Common myeloid progenitor, CD34-positive (primary cell): Measurements from ENCODE around the gene RBM23.

Experiments
- CTCF ChIA-PET: fragments of 350-600 bp; sonication (Branson Sonifier 250); formaldehyde crosslinking; loops from one replicate; lab custom pipeline; 2021; ENCODE audit warnings: antibody characterized with exemption; lab: Charles Lee
- POLR2A ChIA-PET: fragments of 350-600 bp; sonication (Branson Sonifier 250); formaldehyde crosslinking; loops from one replicate; lab custom pipeline; 2021; ENCODE audit warnings: antibody characterized with exemption; lab: Charles Lee
- DNase-seq, 3 donors: peaks; one replicate each; pipeline versions ENCODE4 v3.0.0 to v3.0.0-alpha.2; 2013
- H3K27ac ChIP-seq, 2 experiments: 1 replicate in 1 of 2; 2 replicates in 1 of 2; pipeline ENCODE4 v1.7.0; 2013; ENCODE audit warnings: inconsistent platforms in 2 of 2, low read length in 2 of 2, mild to moderate bottlenecking in 2 of 2, low read depth in 1 of 2, moderate library complexity in 1 of 2; ENCODE audit not compliant: severe bottlenecking in 2 of 2, insufficient read depth in 1 of 2, poor library complexity in 1 of 2
- H3K27me3 ChIP-seq, 5 experiments: replicated peaks in 2 of 5; 1 replicate in 3 of 5; 2 replicates in 2 of 5; pipeline versions ENCODE4 v1.6.1 to v1.7.0; 2013; ENCODE audit warnings: low read length in 4 of 5, mild to moderate bottlenecking in 2 of 5, moderate library complexity in 2 of 5, inconsistent platforms in 1 of 5; ENCODE audit not compliant: insufficient read depth in 5 of 5, control insufficient read depth in 4 of 5
- H3K36me3 ChIP-seq, 4 experiments: 1 replicate in 2 of 4; 2 replicates in 2 of 4; pipeline versions ENCODE4 v1.6.1 to v1.7.0; 2013; ENCODE audit warnings: low read length in 3 of 4, control low read depth in 1 of 4, mild to moderate bottlenecking in 1 of 4; ENCODE audit not compliant: control insufficient read depth in 4 of 4, insufficient read depth in 4 of 4
- H3K4me1 ChIP-seq, 4 experiments: 1 replicate in 3 of 4; 2 replicates in 1 of 4; pipeline versions ENCODE4 v1.6.1 to v1.7.1; 2013; ENCODE audit warnings: low read length in 3 of 4, mild to moderate bottlenecking in 3 of 4, control low read depth in 1 of 4, inconsistent platforms in 1 of 4, moderate library complexity in 1 of 4; ENCODE audit not compliant: control insufficient read depth in 4 of 4, insufficient read depth in 4 of 4; ENCODE audit errors: control extremely low read depth in 1 of 4
- H3K4me3 ChIP-seq, 7 experiments: 1 replicate in 4 of 7; 2 replicates in 3 of 7; pipeline versions ENCODE4 v1.5.1 to v1.7.0; 2013; ENCODE audit warnings: mild to moderate bottlenecking in 7 of 7, low read length in 6 of 7, moderate library complexity in 6 of 7, inconsistent platforms in 2 of 7, low read depth in 2 of 7, control low read depth in 1 of 7; ENCODE audit not compliant: insufficient read depth in 4 of 7, control insufficient read depth in 1 of 7; ENCODE audit errors: extremely low read depth in 1 of 7
- H3K9me3 ChIP-seq, 5 experiments: 1 replicate in 4 of 5; 2 replicates in 1 of 5; pipeline versions ENCODE4 v1.6.1 to v1.7.1; 2013; ENCODE audit warnings: low read length in 4 of 5, mild to moderate bottlenecking in 2 of 5, inconsistent platforms in 1 of 5, low read depth in 1 of 5, moderate library complexity in 1 of 5; ENCODE audit not compliant: control insufficient read depth in 4 of 5, insufficient read depth in 2 of 5; ENCODE audit errors: control extremely low read depth in 1 of 5
- WGBS: methylation state at CpG from one replicate; pipeline ENCODE4 v1.1.5; 2013; ENCODE audit not compliant: insufficient coverage; 5-methylcytosine and 5-hydroxymethylcytosine counted together

RBM23 gene

GRCh38 chr14:22898302-22899090 lies 20.5 kb downstream of the RBM23 start:
- ChIA-PET POLR2A (no interaction called here), CTCF (interaction anchor here (0.7 to 9.3 kb wide), 5 partner anchors 13 to 343 kb away, joined by 3 to 143 read pairs (median 8); partner anchors contain the start of genes LRP10 and REM2)
- Histone ChIP-seq H3K9me3 (no peaks in the 10 kb centered on the region), H3K4me1 (no peaks in the 10 kb centered on the region), H3K27ac (no peak overlapping the region), H3K27me3 (peaks cover 0 to 2% (median 0%) of the 10 kb centered on the region in 5 experiments), H3K36me3 (peaks cover 17 to 42% (median 26%) of the 10 kb centered on the region in 4 experiments), H3K4me3 (no peak overlapping the region)
- DNase-seq: no peak
- no CpG with 5 or more reads among the region's 8 CpGs for WGBS

GRCh38 chr14:22897357-22897756 lies 21.6 kb downstream of the RBM23 start:
- peaks cover 0 to 2% (median 0%) of the 10 kb centered on the region in 5 experiments for H3K27me3 ChIP-seq
- no peaks in the 10 kb centered on the region for H3K9me3 ChIP-seq
- ChIA-PET POLR2A (no interaction called here), CTCF (interaction anchor here (0.8 to 9.3 kb wide), 7 partner anchors 12 to 715 kb away, joined by 3 to 143 read pairs (median 6); partner anchors contain the start of gene REM2)
- peaks cover 14 to 32% (median 20%) of the 10 kb centered on the region in 4 experiments for H3K36me3 ChIP-seq
- H3K4me3 ChIP-seq: no peak overlapping the region
- no peak overlapping the region for H3K27ac ChIP-seq
- WGBS: 88% methylated on average over 1 of the region's 1 CpG
- H3K4me1 ChIP-seq: no peaks in the 10 kb centered on the region
- DNase-seq: peak in 2 of 3 donors; percentile 26 to 59

- no peaks in the 10 kb centered on the region for H3K4me1 ChIP-seq
- no peak overlapping the region for H3K27ac ChIP-seq
- ChIA-PET CTCF (interaction anchor here (0.8 to 9.3 kb wide), 10 partner anchors 12 to 714 kb away, joined by 3 to 143 read pairs (median 5); partner anchors contain the start of genes RBM23 and REM2), POLR2A (interaction anchor here (0.7 kb wide), 1 partner anchor 58 kb away, joined by 3 read pairs; no protein-coding TSS in a partner anchor)
- H3K36me3 ChIP-seq: peaks cover 11 to 26% (median 15%) of the 10 kb centered on the region in 4 experiments
- WGBS: 97% methylated on average over 3 of the region's 3 CpGs
- H3K4me3 ChIP-seq: no peak overlapping the region
- no peak for DNase-seq
- H3K9me3 ChIP-seq: no peaks in the 10 kb centered on the region
- peaks cover 0 to 2% (median 0%) of the 10 kb centered on the region in 5 experiments for H3K27me3 ChIP-seq
These were observed 22.2 kb downstream of the RBM23 start for GRCh38 chr14:22896760-22897159.

- no peaks in the 10 kb centered on the region for H3K4me1 ChIP-seq
These were observed 22.6 kb downstream of the RBM23 start for GRCh38 chr14:22896356-22896755.

GRCh38 chr14:22895402-22895801 lies 23.5 kb downstream of the RBM23 start:
- 100% methylated on average over 1 of the region's 1 CpG for WGBS

More at GRCh38 chr14:22896356-22896755, 22.6 kb downstream of the RBM23 start:
- Histone ChIP-seq H3K27ac (no peak overlapping the region), H3K9me3 (no peaks in the 10 kb centered on the region), H3K4me3 (no peak overlapping the region), H3K27me3 (peaks cover 0 to 2% (median 0%) of the 10 kb centered on the region in 5 experiments), H3K36me3 (peaks cover 7 to 22% (median 13%) of the 10 kb centered on the region in 4 experiments)
- POLR2A ChIA-PET: interaction anchor here (0.7 kb wide), 1 partner anchor 58 kb away, joined by 3 read pairs; no protein-coding TSS in a partner anchor
- DNase-seq: no peak
- WGBS: 100% methylated on average over 4 of the region's 5 CpGs
- CTCF ChIA-PET: interaction anchor here (0.7 to 9.3 kb wide), 11 partner anchors 11 to 335 kb away, joined by 3 to 143 read pairs (median 5); partner anchors contain the start of genes RBM23 and REM2

GRCh38 chr14:22893706-22894105 lies 25.2 kb downstream of the RBM23 start:
- CTCF ChIA-PET: interaction anchor here (1.3 to 2.6 kb wide), 5 partner anchors 9 to 44 kb away, joined by 3 to 10 read pairs (median 5); partner anchors contain the start of gene REM2
- H3K4me3 ChIP-seq: no peak overlapping the region
- 96% methylated on average over 4 of the region's 4 CpGs for WGBS
- no peak for DNase-seq
- peaks cover 0 to 7% (median 2%) of the 10 kb centered on the region in 4 experiments for H3K36me3 ChIP-seq
- H3K9me3 ChIP-seq: no peaks in the 10 kb centered on the region
- H3K27ac ChIP-seq: no peak overlapping the region
- peaks cover 0 to 2% (median 0%) of the 10 kb centered on the region in 5 experiments for H3K27me3 ChIP-seq
- no peaks in the 10 kb centered on the region for H3K4me1 ChIP-seq
- POLR2A ChIA-PET: no interaction called here

More at GRCh38 chr14:22895402-22895801, 23.5 kb downstream of the RBM23 start:
- POLR2A ChIA-PET: no interaction called here
- no peaks in the 10 kb centered on the region for H3K9me3 ChIP-seq
- H3K4me3 ChIP-seq: no peak overlapping the region
- H3K36me3 ChIP-seq: peaks cover 3 to 12% (median 8%) of the 10 kb centered on the region in 4 experiments
- H3K27ac ChIP-seq: no peak overlapping the region
- H3K4me1 ChIP-seq: no peaks in the 10 kb centered on the region
- no peak for DNase-seq
- peaks cover 0 to 2% (median 0%) of the 10 kb centered on the region in 5 experiments for H3K27me3 ChIP-seq
- CTCF ChIA-PET: interaction anchor here (0.7 to 9.3 kb wide), 8 partner anchors 7 to 86 kb away, joined by 3 to 143 read pairs (median 6); partner anchors contain the start of genes RBM23 and REM2
